ENCODE data around the gene LRRN2. TPM values are rescaled to one million over a fixed set of nuclear protein-coding genes. Genes with fewer than 3 reads are reported as not detected.
"Not testable (repeated sequence)": the region's sequence is repeated elsewhere in the genome, so short reads cannot be mapped to it uniquely, and the experiment has no call there.

Gene LRRN2
- total RNA-seq: not detected

DNA sequence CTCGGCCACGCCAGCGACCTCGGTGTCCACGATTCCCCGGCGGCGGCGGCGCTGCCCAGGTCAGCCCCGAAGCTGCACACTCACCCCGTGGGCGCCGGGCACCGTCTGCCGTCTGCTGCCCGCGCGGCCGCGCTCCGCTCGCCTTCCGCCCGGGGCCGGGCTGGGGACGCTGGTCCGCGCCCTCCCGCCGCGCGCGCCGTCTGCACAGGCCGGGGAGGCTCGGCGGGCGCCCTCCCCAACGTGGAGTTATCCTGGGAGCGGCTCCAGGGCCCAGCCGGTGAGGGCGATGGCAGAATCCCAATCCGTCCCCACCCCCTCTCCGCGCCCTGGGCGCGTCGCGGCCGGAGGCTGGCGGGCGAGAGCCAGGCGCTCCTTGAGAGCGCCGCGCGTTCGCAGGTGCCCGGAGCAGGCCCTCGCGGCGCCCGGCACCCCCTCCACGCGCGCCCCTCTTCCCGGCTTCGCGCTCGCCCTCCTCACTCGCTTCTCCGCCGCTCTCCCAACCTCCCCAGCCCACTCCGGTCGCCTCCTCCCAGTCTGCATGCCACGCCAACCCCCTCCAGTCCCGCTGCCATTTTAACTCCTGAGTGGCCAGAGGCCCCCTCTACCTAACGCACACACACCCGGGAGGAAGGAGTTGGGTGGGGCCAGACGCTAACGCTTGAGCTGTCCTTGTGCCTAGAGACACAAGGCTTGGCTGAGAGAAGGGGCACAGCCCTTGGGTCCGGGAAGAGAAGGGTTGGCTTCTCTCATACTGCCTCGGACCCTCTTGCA is at the start of gene LRRN2:
TSS of gene LRRN2 (minus strand) at position 503 of the 771 bp plus-strand sequence. CDS start 65,746 bp downstream, outside the sequence.
- intact Hi-C loops (cut with micrococcal nuclease): no loop called here
- Mint-ChIP-seq H3K4me3 (no peak within 1 kb of the TSS), H3K36me3 (no peaks in the 10 kb centered on the region), H3K27ac (no peak within 1 kb of the TSS), H3K9me3 (no peaks in the 10 kb centered on the region), H3K4me1 (ENCODE audit: low read depth) (peaks cover 7% of the 10 kb centered on the region), H3K27me3 (peaks cover 34% of the 10 kb centered on the region)
- no peak for DNase-seq
- ChIA-PET CTCF (no interaction called here), POLR2A (no interaction called here)

DNA sequence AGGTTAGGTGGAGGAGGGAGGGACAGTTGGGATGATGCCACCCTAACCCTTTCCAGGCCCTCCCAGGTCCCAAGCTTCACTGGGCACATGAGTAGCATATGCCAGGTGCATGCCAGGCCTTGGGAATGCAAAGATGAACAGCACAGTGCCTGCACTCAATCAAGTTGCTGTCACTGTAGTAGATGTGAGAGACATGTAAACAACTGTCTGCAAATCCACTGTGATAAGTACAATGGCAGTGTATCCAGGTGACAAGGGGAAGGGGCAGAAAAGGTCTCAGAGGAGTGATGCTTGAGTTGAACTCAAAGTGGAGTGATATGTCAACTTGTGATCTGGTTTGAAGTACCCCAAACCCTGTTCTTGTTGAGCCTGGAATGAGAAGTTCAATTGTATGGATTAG is 49.5 kb upstream of the LRRN2 start:
- ChIA-PET POLR2A (no interaction called here), CTCF (no interaction called here)
- Mint-ChIP-seq H3K27me3 (peaks cover 10% of the 10 kb centered on the region), H3K27ac (no peak overlapping the region), H3K9me3 (peaks cover 10% of the 10 kb centered on the region), H3K4me1 (ENCODE audit: low read depth) (no peaks in the 10 kb centered on the region), H3K4me3 (no peak overlapping the region), H3K36me3 (peaks cover 2% of the 10 kb centered on the region)
- DNase-seq: no peak
- intact Hi-C loops (cut with micrococcal nuclease): no loop called here

DNA sequence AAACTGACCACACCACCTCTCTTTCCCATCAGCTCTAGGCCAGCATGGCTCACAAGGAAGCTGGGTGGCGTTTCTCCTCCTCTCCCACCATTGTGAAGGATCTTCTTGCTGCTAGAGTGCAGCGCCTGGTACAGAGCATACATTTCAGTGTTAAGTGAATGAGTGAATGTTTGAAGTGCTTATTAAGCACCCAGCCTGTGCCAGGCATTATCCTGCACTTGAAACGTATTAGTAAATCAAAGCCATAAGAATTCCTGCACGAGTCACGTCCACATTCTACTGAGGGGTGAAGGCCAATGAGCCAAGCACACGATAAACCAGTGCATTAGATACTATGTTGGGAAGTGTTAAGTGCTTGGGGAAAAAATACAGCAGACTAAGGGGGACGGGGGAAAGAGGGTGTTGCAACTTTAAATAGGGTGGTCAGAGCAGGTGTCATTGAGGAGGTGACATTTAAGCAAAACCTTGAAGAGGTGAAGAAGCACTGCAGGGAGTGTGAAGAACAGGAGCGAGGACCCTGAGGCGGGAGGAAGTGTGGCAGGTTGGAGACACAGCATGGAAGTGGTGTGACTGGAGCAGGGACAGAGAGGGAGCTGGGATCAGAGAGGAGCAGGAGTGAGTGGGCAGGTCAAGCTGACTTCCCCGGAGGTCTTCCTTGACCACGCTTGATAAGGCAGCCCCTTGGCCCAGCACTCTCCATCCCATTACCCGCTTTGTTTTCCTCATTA is 48.5 kb upstream of the LRRN2 start:
- intact Hi-C loops (cut with micrococcal nuclease): no loop called here
- POLR2A ChIA-PET: no interaction called here
- no peak for DNase-seq
- H3K36me3 Mint-ChIP-seq: peaks cover 2% of the 10 kb centered on the region
- peaks cover 10% of the 10 kb centered on the region for H3K9me3 Mint-ChIP-seq
- no peak overlapping the region for H3K27ac Mint-ChIP-seq
- CTCF ChIA-PET: no interaction called here
- H3K27me3 Mint-ChIP-seq: peaks cover 8% of the 10 kb centered on the region
- no peaks in the 10 kb centered on the region for H3K4me1 Mint-ChIP-seq (ENCODE audit: low read depth)
- H3K4me3 Mint-ChIP-seq: no peak overlapping the region

DNA sequence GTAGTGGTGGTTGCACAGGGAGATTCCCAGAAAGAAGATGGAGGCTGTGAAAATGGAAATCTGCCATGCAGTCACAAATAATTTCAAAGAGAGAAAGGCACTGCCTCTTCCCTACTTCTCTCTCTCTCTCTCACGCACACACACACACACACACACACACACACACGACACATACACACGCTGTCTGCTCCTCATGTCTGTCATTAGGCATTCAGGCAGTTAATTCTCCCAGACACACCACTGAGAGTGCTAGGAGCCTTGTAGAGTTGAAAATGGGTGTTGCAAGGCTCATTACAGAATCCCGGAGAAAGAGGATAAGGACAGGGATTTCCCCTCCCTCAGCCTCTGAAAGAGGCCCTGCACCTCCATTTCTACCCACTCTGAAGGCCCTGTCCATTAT is 47.8 kb upstream of the LRRN2 start:
- no peak for DNase-seq
- H3K9me3 Mint-ChIP-seq: peaks cover 5% of the 10 kb centered on the region
- no peak overlapping the region for H3K27ac Mint-ChIP-seq
- H3K36me3 Mint-ChIP-seq: peaks cover under 1% of the 10 kb centered on the region
- H3K4me1 Mint-ChIP-seq (ENCODE audit: low read depth): no peaks in the 10 kb centered on the region
- POLR2A ChIA-PET: no interaction called here
- H3K27me3 Mint-ChIP-seq: peaks cover 4% of the 10 kb centered on the region
- intact Hi-C loops (cut with micrococcal nuclease): no loop called here
- H3K4me3 Mint-ChIP-seq: no peak overlapping the region
- CTCF ChIA-PET: interaction anchor here (2.7 kb wide), 1 partner anchor 14 kb away, joined by 17 read pairs; no protein-coding TSS in a partner anchor

DNA sequence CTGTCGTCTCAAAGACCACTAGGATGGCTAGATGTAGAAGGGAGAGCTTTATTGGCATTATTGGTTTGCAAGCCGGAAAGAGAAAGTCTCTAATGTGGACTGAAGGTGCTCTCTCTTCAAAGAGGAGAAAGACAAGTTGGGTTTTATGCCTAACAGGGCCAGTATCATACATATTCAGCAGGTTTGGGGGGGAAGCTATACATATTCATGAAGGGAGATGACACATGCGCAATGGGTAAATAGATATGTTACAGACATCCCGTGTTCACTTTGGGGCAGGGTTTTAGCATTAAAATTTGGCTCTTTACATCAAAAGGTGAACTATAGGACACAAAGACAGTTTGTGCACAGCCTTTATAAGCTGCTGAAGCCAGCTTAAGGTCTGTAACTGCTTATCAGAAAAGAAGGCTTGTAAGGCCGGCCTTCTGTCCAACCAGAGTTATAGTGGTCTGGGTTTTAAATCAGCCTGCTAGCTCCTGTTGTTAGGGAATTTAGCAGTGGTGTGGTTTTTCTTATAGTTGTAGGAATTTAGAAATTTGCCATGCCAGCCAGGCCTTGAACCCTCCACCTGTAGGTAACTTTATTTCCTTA is 46.5 kb upstream of the LRRN2 start:
- DNase-seq: no peak
- Mint-ChIP-seq H3K4me3 (no peak overlapping the region), H3K9me3 (no peaks in the 10 kb centered on the region), H3K36me3 (no peaks in the 10 kb centered on the region), H3K27me3 (peaks cover 4% of the 10 kb centered on the region), H3K27ac (no peak overlapping the region), H3K4me1 (ENCODE audit: low read depth) (no peaks in the 10 kb centered on the region)
- intact Hi-C loops (cut with micrococcal nuclease): no loop called here
- ChIA-PET POLR2A (no interaction called here), CTCF (interaction anchor here (2.7 kb wide), 1 partner anchor 15 kb away, joined by 17 read pairs; no protein-coding TSS in a partner anchor)

GRCh38 chr1:204731509-204731908 is 46.0 kb upstream of the LRRN2 start:
- DNase-seq: no peak
- intact Hi-C loops (cut with micrococcal nuclease): no loop called here
- no peaks in the 10 kb centered on the region for H3K36me3 Mint-ChIP-seq
- POLR2A ChIA-PET: no interaction called here
- H3K27ac Mint-ChIP-seq: no peak overlapping the region
- H3K27me3 Mint-ChIP-seq: peaks cover 5% of the 10 kb centered on the region
- H3K9me3 Mint-ChIP-seq: no peaks in the 10 kb centered on the region
- no peak overlapping the region for H3K4me3 Mint-ChIP-seq
- no peaks in the 10 kb centered on the region for H3K4me1 Mint-ChIP-seq (ENCODE audit: low read depth)
- CTCF ChIA-PET: interaction anchor here (2.7 kb wide), 1 partner anchor 16 kb away, joined by 17 read pairs; no protein-coding TSS in a partner anchor

GRCh38 chr1:204730826-204731459 is 45.4 kb upstream of the LRRN2 start:
- Mint-ChIP-seq H3K4me1 (ENCODE audit: low read depth) (no peaks in the 10 kb centered on the region), H3K9me3 (no peaks in the 10 kb centered on the region), H3K27ac (no peak overlapping the region), H3K27me3 (peaks cover 5% of the 10 kb centered on the region), H3K4me3 (no peak overlapping the region), H3K36me3 (no peaks in the 10 kb centered on the region)
- ChIA-PET CTCF (interaction anchor here (2.7 kb wide), 1 partner anchor 16 kb away, joined by 17 read pairs; no protein-coding TSS in a partner anchor), POLR2A (no interaction called here)
- intact Hi-C loops (cut with micrococcal nuclease): no loop called here
- DNase-seq: no peak

DNA sequence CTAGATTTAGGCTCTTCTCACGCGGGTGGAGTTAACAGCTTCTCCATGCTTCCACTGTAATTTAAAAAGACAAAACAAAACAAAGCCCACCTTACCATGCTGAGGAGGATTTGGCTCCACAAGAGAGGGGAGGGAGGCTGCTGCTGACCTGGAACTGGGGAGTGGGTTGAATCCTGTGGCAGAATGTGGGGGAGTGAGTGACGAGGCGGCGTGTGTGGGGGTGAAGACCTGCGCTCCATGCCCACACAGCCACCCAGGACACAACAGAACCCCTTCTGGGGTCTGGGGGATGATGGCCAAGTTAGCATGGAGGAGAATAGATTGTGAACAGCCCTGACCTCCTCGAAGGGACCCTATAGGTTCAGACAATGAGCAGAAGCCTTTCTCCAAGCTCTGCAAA is 44.0 kb upstream of the LRRN2 start:
- ChIA-PET CTCF (interaction anchor here (1.1 kb wide), 1 partner anchor 62 kb away, joined by 4 read pairs; no protein-coding TSS in a partner anchor), POLR2A (no interaction called here)
- H3K4me3 Mint-ChIP-seq: no peak overlapping the region
- no peaks in the 10 kb centered on the region for H3K4me1 Mint-ChIP-seq (ENCODE audit: low read depth)
- no peak overlapping the region for H3K27ac Mint-ChIP-seq
- H3K9me3 Mint-ChIP-seq: no peaks in the 10 kb centered on the region
- intact Hi-C loops (cut with micrococcal nuclease): no loop called here
- H3K27me3 Mint-ChIP-seq: peaks cover 8% of the 10 kb centered on the region
- DNase-seq: no peak
- no peaks in the 10 kb centered on the region for H3K36me3 Mint-ChIP-seq

DNA sequence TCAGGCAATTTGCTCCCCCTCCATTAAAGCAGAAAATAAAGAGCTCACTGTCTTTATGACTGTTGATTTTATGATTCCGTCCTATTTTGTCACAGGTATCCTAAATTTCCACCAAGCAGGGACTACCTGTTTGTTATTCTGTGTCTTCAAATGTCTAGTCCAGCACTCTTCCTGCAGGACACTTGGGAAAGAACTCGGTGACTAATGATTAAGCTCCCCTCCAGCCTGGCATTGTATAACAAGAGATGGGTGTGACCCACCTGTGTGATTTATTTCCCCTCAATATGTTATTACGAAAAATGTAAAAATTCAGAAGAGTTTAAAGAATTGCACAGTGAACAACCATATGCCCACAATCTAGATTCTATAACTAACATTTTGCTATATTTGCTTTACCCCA is 42.9 kb upstream of the LRRN2 start:
- intact Hi-C loops (cut with micrococcal nuclease): no loop called here
- ChIA-PET POLR2A (no interaction called here), CTCF (no interaction called here)
- Mint-ChIP-seq H3K9me3 (no peaks in the 10 kb centered on the region), H3K36me3 (no peaks in the 10 kb centered on the region), H3K27ac (no peak overlapping the region), H3K27me3 (peaks cover 8% of the 10 kb centered on the region), H3K4me3 (no peak overlapping the region), H3K4me1 (ENCODE audit: low read depth) (no peaks in the 10 kb centered on the region)
- no peak for DNase-seq

- POLR2A ChIA-PET: no interaction called here
Measured at GRCh38 chr1:204728045-204728444, 42.5 kb upstream of the LRRN2 start.

GRCh38 chr1:204727438-204727837 is 41.9 kb upstream of the LRRN2 start:
- H3K4me3 Mint-ChIP-seq; H3K4me1 Mint-ChIP-seq (ENCODE audit: low read depth); DNase-seq; POLR2A ChIA-PET; H3K9me3 Mint-ChIP-seq; CTCF ChIA-PET; H3K36me3 Mint-ChIP-seq; H3K27me3 Mint-ChIP-seq; intact Hi-C loops (cut with micrococcal nuclease); H3K27ac Mint-ChIP-seq: not testable (repeated sequence)

More at GRCh38 chr1:204728045-204728444, 42.5 kb upstream of the LRRN2 start:
- H3K36me3 Mint-ChIP-seq: no peaks in the 10 kb centered on the region
- no peaks in the 10 kb centered on the region for H3K9me3 Mint-ChIP-seq
- no peak overlapping the region for H3K4me3 Mint-ChIP-seq
- H3K27me3 Mint-ChIP-seq: peaks cover 8% of the 10 kb centered on the region
- H3K4me1 Mint-ChIP-seq (ENCODE audit: low read depth): no peaks in the 10 kb centered on the region
- intact Hi-C loops (cut with micrococcal nuclease): no loop called here
- no peak for DNase-seq
- CTCF ChIA-PET: no interaction called here
- no peak overlapping the region for H3K27ac Mint-ChIP-seq

DNA sequence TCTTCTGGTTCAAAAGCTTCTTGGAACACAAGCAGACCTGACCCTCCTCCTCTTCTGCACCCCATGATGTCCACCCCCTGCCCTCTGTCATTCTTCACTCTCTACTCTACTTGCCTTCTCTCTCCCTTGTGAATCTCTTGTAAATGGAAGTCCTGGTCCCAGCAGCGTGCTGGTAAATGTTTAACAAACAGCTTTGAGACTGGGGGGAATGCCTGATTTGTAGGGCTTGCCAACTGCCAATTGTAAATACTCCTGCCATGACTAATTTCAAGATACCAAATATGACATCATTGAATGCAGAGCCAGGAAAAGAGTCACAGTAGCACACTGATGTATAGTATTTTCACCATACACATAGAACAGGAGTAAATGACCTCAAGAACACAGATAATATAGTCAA is 40.9 kb upstream of the LRRN2 start:
- ChIA-PET CTCF (no interaction called here), POLR2A (no interaction called here)
- Mint-ChIP-seq H3K9me3 (no peaks in the 10 kb centered on the region), H3K36me3 (no peaks in the 10 kb centered on the region), H3K4me1 (ENCODE audit: low read depth) (no peaks in the 10 kb centered on the region), H3K27ac (no peak overlapping the region), H3K4me3 (no peak overlapping the region), H3K27me3 (peaks cover 5% of the 10 kb centered on the region)
- intact Hi-C loops (cut with micrococcal nuclease): no loop called here
- DNase-seq: no peak
